Tibial nerve (tissue), 4 donors: Measurements from ENCODE around the gene WWC2. TPM values are rescaled to one million over a fixed set of nuclear protein-coding genes. Genes with fewer than 3 reads are reported as not detected.

ENCODE experiments used
- DNase-seq, 2 donors: peaks; one replicate each; pipeline ENCODE4 v3.0.0-alpha.2; 2019; ENCODE audit warnings: low spot score in 2 of 2
- H3K27ac ChIP-seq, 4 donors: fragments of 200-600 bp; sonication (generic) in 3 of 4; one replicate each; pipeline ENCODE4 v1.5.1; 2017 to 2019; ENCODE audit warnings: mild to moderate bottlenecking in 1 of 4
- H3K27me3 ChIP-seq, 2 donors: fragments of 200-600 bp; sonication (generic) in 1 of 2; one replicate each; pipeline versions ENCODE4 v1.5.1 to v1.6.0; 2017 to 2019
- H3K36me3 ChIP-seq, 3 donors: fragments of 200-600 bp; sonication (generic); one replicate each; pipeline ENCODE4 v1.5.1; 2018 to 2019
- H3K4me1 ChIP-seq, 4 donors: fragments of 200-600 bp; sonication (generic) in 3 of 4; one replicate each; pipeline ENCODE4 v1.5.1; 2017 to 2019
- H3K4me3 ChIP-seq, 4 donors: fragments of 200-600 bp; sonication (generic) in 3 of 4; one replicate each; pipeline ENCODE4 v1.5.1; 2017 to 2019; ENCODE audit warnings: mild to moderate bottlenecking in 1 of 4, moderate library complexity in 1 of 4
- H3K9me3 ChIP-seq, 4 donors: fragments of 200-600 bp; sonication (generic) in 3 of 4; one replicate each; pipeline ENCODE4 v1.5.1; 2017 to 2019
- EP300 ChIP-seq, 2 donors: sonication (generic); formaldehyde crosslinking; IDR thresholded peaks; one replicate each; pipeline ENCODE4 v1.6.1; 2017; ENCODE audit warnings: antibody characterized with exemption in 2 of 2, mild to moderate bottlenecking in 1 of 2
- POLR2A ChIP-seq, 2 donors: fragments of 450-650 bp; IDR thresholded peaks; one replicate each; pipeline ENCODE4 v1.6.1; 2017; ENCODE audit warnings: antibody characterized with exemption in 2 of 2, mild to moderate bottlenecking in 2 of 2, moderate library complexity in 2 of 2
- WGBS, 2 donors: methylation state at CpG; one replicate each; pipeline ENCODE4 v1.1.5; 2018; 5-methylcytosine and 5-hydroxymethylcytosine counted together
- total RNA-seq, 4 donors: library from RNA; depleted of rRNA; stranded (reverse); fragments of >200 nt; gene quantifications; one replicate each; pipeline ENCODE4 v1.1.0, GENCODE V29; 2016
- TF ChIP-seq, protein P1 (sequence below), 5 experiments: fragments of 200-600 bp in 3 of 5; fragments of 450-650 bp in 2 of 5; sonication (generic) in 3 of 5; IDR thresholded peaks; one replicate each; pipeline ENCODE4 v1.5.1; 2016 to 2019; ENCODE audit warnings: antibody characterized with exemption in 5 of 5, mild to moderate bottlenecking in 3 of 5, moderate library complexity in 2 of 5

WWC2 gene
- total RNA-seq, 4 donors from 2014 or later = 38.2 to 60.9 (median 42.9) TPM

DNA sequence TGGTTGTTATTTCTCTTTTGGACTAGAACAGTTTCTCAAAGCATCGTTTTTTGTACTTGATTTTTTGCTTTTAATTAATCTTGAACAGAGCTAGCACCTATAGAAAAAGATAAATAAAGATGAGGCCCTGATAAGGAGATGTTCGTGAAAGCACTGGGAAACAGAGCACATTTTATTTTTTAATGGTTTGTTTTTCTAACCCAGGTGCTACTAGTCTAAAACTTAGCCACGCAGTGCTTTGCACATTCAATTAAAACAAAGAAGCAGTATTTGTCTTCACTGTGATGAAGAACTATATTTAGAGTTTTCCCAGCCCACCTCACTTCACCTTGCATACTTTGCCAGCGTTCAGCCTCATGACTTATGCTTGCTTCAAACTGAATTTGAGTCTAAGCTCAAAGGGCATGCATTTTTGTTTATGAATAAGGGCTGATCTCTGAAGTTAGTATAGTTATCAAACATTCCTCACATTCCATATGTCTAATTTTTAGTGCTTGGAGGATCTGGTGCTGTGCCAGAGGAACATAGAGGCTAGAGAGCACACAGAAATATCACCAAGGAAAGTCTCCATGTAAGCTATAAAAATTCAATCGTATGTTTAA, 76.7 kb downstream of the WWC2 start:
- no peaks in the 10 kb centered on the region for H3K27me3 ChIP-seq
- DNase-seq = no peak
- 49% methylated on average over 5 of the region's 5 CpGs for WGBS, 2 donors
- no peak overlapping the region for H3K4me3 ChIP-seq
- no peaks in the 10 kb centered on the region for H3K9me3 ChIP-seq
- H3K4me1 ChIP-seq = peaks cover 0 to 37% (median 0%) of the 10 kb centered on the region in 4 donors
- TF ChIP-seq, protein P1, sequence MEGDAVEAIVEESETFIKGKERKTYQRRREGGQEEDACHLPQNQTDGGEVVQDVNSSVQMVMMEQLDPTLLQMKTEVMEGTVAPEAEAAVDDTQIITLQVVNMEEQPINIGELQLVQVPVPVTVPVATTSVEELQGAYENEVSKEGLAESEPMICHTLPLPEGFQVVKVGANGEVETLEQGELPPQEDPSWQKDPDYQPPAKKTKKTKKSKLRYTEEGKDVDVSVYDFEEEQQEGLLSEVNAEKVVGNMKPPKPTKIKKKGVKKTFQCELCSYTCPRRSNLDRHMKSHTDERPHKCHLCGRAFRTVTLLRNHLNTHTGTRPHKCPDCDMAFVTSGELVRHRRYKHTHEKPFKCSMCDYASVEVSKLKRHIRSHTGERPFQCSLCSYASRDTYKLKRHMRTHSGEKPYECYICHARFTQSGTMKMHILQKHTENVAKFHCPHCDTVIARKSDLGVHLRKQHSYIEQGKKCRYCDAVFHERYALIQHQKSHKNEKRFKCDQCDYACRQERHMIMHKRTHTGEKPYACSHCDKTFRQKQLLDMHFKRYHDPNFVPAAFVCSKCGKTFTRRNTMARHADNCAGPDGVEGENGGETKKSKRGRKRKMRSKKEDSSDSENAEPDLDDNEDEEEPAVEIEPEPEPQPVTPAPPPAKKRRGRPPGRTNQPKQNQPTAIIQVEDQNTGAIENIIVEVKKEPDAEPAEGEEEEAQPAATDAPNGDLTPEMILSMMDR (IDR thresholded peaks at IDR 0.05) = no peak
- TF ChIP-seq POLR2A (IDR thresholded peaks at IDR 0.05) = no peak
- no peak for TF ChIP-seq EP300 (IDR thresholded peaks at IDR 0.05)
- H3K36me3 ChIP-seq = no peaks in the 10 kb centered on the region
- no peak overlapping the region for H3K27ac ChIP-seq

DNA sequence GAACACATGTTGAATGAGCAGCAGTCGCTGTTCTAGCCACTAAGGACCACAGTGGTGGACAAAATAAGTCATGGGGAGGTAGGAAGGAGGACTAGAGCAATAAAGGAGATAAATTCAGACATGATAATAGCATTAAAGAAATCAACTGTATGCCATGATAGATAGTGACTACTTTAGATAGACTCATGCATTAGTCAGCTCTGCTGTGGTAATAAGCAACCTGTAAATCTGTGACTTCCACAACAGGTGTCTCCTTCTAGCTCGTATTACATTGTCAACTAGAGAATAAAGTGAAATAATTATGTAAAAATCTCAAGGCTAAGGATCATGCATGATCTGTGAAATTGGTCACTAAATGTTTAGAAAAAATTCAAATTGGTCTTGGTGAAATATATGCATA, 77.9 kb downstream of the WWC2 start:
- DNase-seq = no peak
- no peaks in the 10 kb centered on the region for H3K9me3 ChIP-seq
- H3K36me3 ChIP-seq = no peaks in the 10 kb centered on the region
- H3K4me3 ChIP-seq = no peak overlapping the region
- peaks cover 0 to 35% (median 0%) of the 10 kb centered on the region in 4 donors for H3K4me1 ChIP-seq
- no peak overlapping the region for H3K27ac ChIP-seq
- TF ChIP-seq, protein P1 (IDR thresholded peaks at IDR 0.05) = no peak
- TF ChIP-seq EP300 (IDR thresholded peaks at IDR 0.05) = no peak
- no peak for TF ChIP-seq POLR2A (IDR thresholded peaks at IDR 0.05)
- 90 to 93% methylated on average over 2 of the region's 2 CpGs for WGBS, 2 donors
- H3K27me3 ChIP-seq = no peaks in the 10 kb centered on the region

DNA sequence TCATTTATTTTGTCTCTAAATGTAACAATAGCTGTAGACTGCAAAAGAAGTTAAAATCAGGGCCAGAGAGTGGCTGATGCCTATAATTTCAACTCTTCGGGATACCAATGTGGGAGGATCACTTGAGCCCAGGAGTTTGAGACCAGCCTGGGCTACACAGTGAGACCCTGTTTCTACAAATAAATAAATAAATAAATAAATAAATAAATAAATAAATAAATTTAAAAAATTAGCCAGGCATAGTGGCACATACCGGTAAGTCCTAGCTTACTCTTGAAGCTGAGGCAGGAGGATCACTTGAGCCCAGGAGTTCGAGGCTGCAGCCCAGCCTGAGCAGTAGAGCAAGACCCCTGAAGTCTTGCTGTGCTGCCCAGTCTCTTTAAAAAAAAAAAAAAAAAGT, 79.1 kb downstream of the WWC2 start:
- Histone ChIP-seq H3K27ac (no peak overlapping the region), H3K9me3 (no peaks in the 10 kb centered on the region), H3K27me3 (no peaks in the 10 kb centered on the region), H3K36me3 (no peaks in the 10 kb centered on the region), H3K4me1 (peaks cover 0 to 24% (median 0%) of the 10 kb centered on the region in 4 donors), H3K4me3 (no peak overlapping the region)
- WGBS, 2 donors = 32 to 34% methylated on average over 3 of the region's 3 CpGs
- TF ChIP-seq POLR2A (IDR thresholded peaks at IDR 0.05) (no peak), EP300 (IDR thresholded peaks at IDR 0.05) (no peak)
- TF ChIP-seq, protein P1 (IDR thresholded peaks at IDR 0.05) = no peak
- no peak for DNase-seq

DNA sequence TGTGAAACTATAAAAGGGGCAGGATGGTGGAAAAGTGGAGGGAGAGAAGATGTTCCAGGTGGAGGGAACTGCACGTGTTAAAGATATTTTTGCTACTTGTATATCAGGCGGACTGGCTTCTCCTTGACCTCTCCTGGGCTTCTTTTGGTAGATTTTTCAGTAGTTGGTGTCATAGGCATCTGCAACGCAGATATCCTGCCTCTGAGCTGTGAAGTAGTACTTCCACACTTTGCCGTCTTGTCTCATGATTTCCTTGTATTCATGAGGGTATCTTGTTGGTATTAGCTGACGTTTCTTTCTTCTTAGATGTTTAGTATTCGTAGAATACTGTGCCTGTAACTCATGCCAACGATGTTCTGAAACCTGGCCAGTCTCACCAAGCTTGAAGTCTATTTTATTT, 81.0 kb downstream of the WWC2 start:
- TF ChIP-seq, protein P1 (IDR thresholded peaks at IDR 0.05) = no peak
- TF ChIP-seq POLR2A (IDR thresholded peaks at IDR 0.05) = no peak
- no peak for TF ChIP-seq EP300 (IDR thresholded peaks at IDR 0.05)
- H3K36me3 ChIP-seq = no peaks in the 10 kb centered on the region
- H3K27ac ChIP-seq = no peak overlapping the region
- WGBS, 2 donors = 91 to 92% methylated on average over 7 of the region's 7 CpGs
- no peaks in the 10 kb centered on the region for H3K27me3 ChIP-seq
- H3K4me3 ChIP-seq = no peak overlapping the region
- no peaks in the 10 kb centered on the region for H3K9me3 ChIP-seq
- no peak for DNase-seq
- peaks cover 0 to 12% (median 0%) of the 10 kb centered on the region in 4 donors for H3K4me1 ChIP-seq

DNA sequence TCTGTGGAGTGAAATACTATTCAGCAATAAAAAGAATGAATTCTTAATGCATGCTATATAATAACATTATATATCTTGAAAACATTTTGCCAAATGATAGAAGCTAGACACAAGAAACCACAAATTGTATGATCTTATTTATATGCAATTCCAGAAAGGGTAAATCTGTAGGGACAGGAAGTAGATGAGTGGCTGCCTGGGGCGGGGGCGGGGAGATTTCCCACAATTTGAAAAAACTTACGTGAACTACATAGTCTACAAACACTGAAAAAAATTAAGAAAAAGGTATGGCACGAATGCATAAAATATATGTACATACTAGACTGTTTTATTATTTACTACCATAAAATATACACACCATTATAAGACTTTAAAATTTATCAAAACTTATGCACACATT, 81.6 kb downstream of the WWC2 start:
- whole genome bisulfite sequencing, 2 donors = 91 to 94% methylated on average over 4 of the region's 4 CpGs
- Histone ChIP-seq H3K4me3 (no peak overlapping the region), H3K9me3 (no peaks in the 10 kb centered on the region), H3K27ac (no peak overlapping the region), H3K4me1 (peaks cover 0 to 12% (median 0%) of the 10 kb centered on the region in 4 donors), H3K27me3 (no peaks in the 10 kb centered on the region), H3K36me3 (no peaks in the 10 kb centered on the region)
- TF ChIP-seq, protein P1 (IDR thresholded peaks at IDR 0.05) = no peak
- TF ChIP-seq EP300 (IDR thresholded peaks at IDR 0.05) = no peak
- TF ChIP-seq POLR2A (IDR thresholded peaks at IDR 0.05) = no peak
- DNase-seq = no peak
